HG03108 (cell line): ENCODE data around the gene OR1F1.
"Not testable (repeated sequence)": the region's sequence is repeated elsewhere in the genome, so short reads cannot be mapped to it uniquely, and the experiment has no call there.

ENCODE experiments used
- ATAC-seq: cut with Tn5 transposase; IDR thresholded peaks from one replicate; pipeline ENCODE4 v1.9.1; 2021; ENCODE audit warnings: moderate library complexity; ENCODE audit not compliant: unreplicated experiment

The OR1F1 gene

GRCh38 chr16:3187798-3188674 is at the start of gene OR1F1:
TSS of gene OR1F1 (plus strand) at chr16:3188204.
- no peak for ATAC-seq

- no peak for ATAC-seq
Measured at GRCh38 chr16:3138342-3138741, 49.7 kb upstream of the OR1F1 start.

GRCh38 chr16:3138823-3139426 is 49.1 kb upstream of the OR1F1 start:
- ATAC-seq: no peak

GRCh38 chr16:3139561-3139960 is 48.4 kb upstream of the OR1F1 start:
- ATAC-seq: not testable (repeated sequence)

GRCh38 chr16:3140603-3141427 is 47.2 kb upstream of the OR1F1 start:
- ATAC-seq: no peak

GRCh38 chr16:3141781-3142311 is 46.2 kb upstream of the OR1F1 start:
- no peak for ATAC-seq

- ATAC-seq: no peak
Measured at GRCh38 chr16:3142327-3142726, 45.7 kb upstream of the OR1F1 start.

- no peak for ATAC-seq
Measured at GRCh38 chr16:3142770-3143169, 45.2 kb upstream of the OR1F1 start.

GRCh38 chr16:3143189-3143588 is 44.8 kb upstream of the OR1F1 start:
- ATAC-seq: no peak

- ATAC-seq: no peak
Measured at GRCh38 chr16:3143598-3144320, 44.2 kb upstream of the OR1F1 start.

- ATAC-seq: no peak
Measured at GRCh38 chr16:3144321-3144983, 43.6 kb upstream of the OR1F1 start.

GRCh38 chr16:3145151-3145550 is 42.9 kb upstream of the OR1F1 start:
- no peak for ATAC-seq

- ATAC-seq: no peak
Measured at GRCh38 chr16:3145660-3146059, 42.3 kb upstream of the OR1F1 start.

- no peak for ATAC-seq
Measured at GRCh38 chr16:3147046-3147756, 40.8 kb upstream of the OR1F1 start.

GRCh38 chr16:3147757-3148104 is 40.3 kb upstream of the OR1F1 start:
- no peak for ATAC-seq

GRCh38 chr16:3148256-3149192 is 39.5 kb upstream of the OR1F1 start:
- ATAC-seq: no peak

- no peak for ATAC-seq
Measured at GRCh38 chr16:3149193-3149530, 38.8 kb upstream of the OR1F1 start.

- ATAC-seq: no peak
Measured at GRCh38 chr16:3149630-3150345, 38.2 kb upstream of the OR1F1 start.
